ENCODE measurements around the gene ADI1.
"Not testable (repeated sequence)": the region's sequence is repeated elsewhere in the genome, so short reads cannot be mapped to it uniquely, and the experiment has no call there.

The ADI1 gene

DNA sequence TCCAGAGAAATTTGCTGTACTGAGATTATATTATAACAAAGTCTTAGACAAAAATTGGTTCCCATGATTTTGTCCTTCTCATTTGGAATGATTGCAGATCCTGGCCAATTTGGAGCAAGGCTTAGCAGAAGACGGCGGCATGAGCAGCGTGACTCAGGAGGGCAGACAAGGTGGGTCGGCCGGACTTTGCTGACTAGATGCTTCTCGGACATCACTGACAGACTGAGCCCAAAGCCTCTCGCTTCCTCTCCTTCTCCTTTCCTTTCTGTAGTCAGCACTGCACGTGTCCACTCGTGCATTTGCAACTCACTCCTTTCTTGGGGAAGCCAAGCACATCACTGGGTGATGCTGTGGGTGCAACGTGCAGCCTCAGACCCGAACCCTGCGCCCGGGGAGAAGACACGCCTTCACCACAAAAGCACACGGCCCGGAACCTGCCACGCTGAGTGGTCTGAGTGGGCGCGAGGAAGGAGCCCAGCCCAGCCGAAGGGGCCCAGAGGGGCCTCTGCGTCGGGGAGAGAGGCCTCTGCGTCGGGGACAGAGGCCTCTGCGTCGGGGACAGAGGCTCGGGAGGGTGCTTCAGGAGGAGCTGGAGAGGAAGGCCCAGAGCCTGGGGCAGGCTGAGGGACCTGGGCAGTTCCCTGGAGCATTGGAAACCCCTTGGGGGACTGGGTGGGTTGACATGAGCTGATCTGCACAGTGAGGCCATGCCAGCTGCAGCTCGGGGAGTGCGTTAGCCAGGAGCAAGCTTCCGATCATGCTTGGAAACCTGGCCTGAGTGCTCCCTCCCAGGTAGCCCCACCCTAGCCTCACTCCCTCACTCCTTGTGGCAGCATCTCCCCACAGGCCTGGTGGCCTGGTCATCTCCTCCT, 61.6 kb downstream of the ADI1 start:
- H4K20me1 ChIP-seq (ENCODE audit: insufficient read depth): no peaks in the 10 kb centered on the region
- H3K4me3 ChIP-seq (IDR thresholded peaks at IDR 0.05; ENCODE audit: insufficient read depth, low read depth, low read length): no peak overlapping the region
- H2AFZ ChIP-seq (ENCODE audit: low read depth): no peak overlapping the region
- peaks cover 8% of the 10 kb centered on the region for H3K4me1 ChIP-seq (ENCODE audit: low read depth, poor library complexity, severe bottlenecking)
- no peak overlapping the region for H3K27ac ChIP-seq
- TF ChIP-seq, protein P1, sequence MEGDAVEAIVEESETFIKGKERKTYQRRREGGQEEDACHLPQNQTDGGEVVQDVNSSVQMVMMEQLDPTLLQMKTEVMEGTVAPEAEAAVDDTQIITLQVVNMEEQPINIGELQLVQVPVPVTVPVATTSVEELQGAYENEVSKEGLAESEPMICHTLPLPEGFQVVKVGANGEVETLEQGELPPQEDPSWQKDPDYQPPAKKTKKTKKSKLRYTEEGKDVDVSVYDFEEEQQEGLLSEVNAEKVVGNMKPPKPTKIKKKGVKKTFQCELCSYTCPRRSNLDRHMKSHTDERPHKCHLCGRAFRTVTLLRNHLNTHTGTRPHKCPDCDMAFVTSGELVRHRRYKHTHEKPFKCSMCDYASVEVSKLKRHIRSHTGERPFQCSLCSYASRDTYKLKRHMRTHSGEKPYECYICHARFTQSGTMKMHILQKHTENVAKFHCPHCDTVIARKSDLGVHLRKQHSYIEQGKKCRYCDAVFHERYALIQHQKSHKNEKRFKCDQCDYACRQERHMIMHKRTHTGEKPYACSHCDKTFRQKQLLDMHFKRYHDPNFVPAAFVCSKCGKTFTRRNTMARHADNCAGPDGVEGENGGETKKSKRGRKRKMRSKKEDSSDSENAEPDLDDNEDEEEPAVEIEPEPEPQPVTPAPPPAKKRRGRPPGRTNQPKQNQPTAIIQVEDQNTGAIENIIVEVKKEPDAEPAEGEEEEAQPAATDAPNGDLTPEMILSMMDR (conservative IDR thresholded peaks at IDR 0.05; ENCODE audit: low read depth, low read length): no peak
- no peaks in the 10 kb centered on the region for H3K36me3 ChIP-seq (ENCODE audit: insufficient read depth)
- H3K27me3 ChIP-seq (ENCODE audit: insufficient read depth, low read depth): no peaks in the 10 kb centered on the region
- no peaks in the 10 kb centered on the region for H3K79me2 ChIP-seq (ENCODE audit: insufficient read depth, low read depth)
- H3K9ac ChIP-seq: no peak overlapping the region
- no peak overlapping the region for H3K4me2 ChIP-seq

DNA sequence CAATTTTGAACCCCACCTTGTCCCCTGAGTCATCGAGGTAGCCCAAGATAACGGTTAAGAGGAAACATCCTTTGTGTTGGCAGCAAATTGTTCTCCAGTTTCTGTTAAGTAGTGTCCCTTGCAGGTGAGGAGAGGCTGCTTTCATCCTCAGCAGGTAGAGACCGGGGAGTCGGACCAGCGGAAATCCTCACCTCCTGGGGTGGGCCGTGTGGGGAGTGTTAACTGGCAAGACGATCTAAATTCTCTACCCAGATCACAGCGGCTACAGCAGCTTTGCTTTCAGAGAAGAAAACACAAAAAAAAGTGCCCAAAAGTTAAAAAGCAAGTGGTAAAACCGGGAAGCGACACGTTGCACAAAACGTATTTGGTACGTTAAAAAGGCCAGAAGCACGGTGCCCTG, 63.2 kb downstream of the ADI1 start:
- H3K36me3 ChIP-seq (ENCODE audit: insufficient read depth): no peaks in the 10 kb centered on the region
- no peaks in the 10 kb centered on the region for H3K27me3 ChIP-seq (ENCODE audit: insufficient read depth, low read depth)
- no peaks in the 10 kb centered on the region for H3K79me2 ChIP-seq (ENCODE audit: insufficient read depth, low read depth)
- no peaks in the 10 kb centered on the region for H4K20me1 ChIP-seq (ENCODE audit: insufficient read depth)
- H3K4me3 ChIP-seq (IDR thresholded peaks at IDR 0.05; ENCODE audit: insufficient read depth, low read depth, low read length): no peak overlapping the region
- no peak overlapping the region for H3K9ac ChIP-seq
- H3K27ac ChIP-seq: no peak overlapping the region
- H2AFZ ChIP-seq (ENCODE audit: low read depth): no peak overlapping the region
- H3K4me1 ChIP-seq (ENCODE audit: low read depth, poor library complexity, severe bottlenecking): no peaks in the 10 kb centered on the region
- TF ChIP-seq, protein P1 (conservative IDR thresholded peaks at IDR 0.05; ENCODE audit: low read depth, low read length): no peak
- H3K4me2 ChIP-seq: no peak overlapping the region

DNA sequence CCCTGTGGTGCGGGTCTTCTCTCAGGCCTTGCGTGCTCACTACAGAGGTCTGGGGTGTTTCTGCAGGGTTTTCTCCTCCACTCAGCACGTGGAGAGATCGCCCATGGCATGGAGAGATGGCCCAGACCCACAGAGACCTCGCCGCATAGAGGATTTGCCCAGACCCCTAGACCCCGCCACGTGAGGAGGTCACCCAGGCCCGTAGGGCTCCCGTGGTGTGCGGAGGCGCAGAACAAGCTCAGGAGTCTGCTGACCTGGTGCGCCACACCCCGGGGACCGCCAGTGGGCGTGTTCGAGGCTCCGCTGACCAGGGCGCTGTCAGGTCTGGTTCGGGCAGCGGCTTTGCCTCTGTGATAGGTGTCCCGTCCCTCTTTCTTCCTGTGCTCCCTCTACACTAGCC, 64.5 kb downstream of the ADI1 start:
- Histone ChIP-seq H3K9ac (no peak overlapping the region), H3K4me2 (no peak overlapping the region), H3K36me3 (ENCODE audit: insufficient read depth) (no peaks in the 10 kb centered on the region), H3K4me3 (IDR thresholded peaks at IDR 0.05; ENCODE audit: insufficient read depth, low read depth, low read length) (no peak overlapping the region), H2AFZ (ENCODE audit: low read depth) (no peak overlapping the region), H3K79me2 (ENCODE audit: insufficient read depth, low read depth) (no peaks in the 10 kb centered on the region), H4K20me1 (ENCODE audit: insufficient read depth) (no peaks in the 10 kb centered on the region), H3K27me3 (ENCODE audit: insufficient read depth, low read depth) (no peaks in the 10 kb centered on the region), H3K27ac (no peak overlapping the region), H3K4me1 (ENCODE audit: low read depth, poor library complexity, severe bottlenecking) (no peaks in the 10 kb centered on the region)
- TF ChIP-seq, protein P1 (conservative IDR thresholded peaks at IDR 0.05; ENCODE audit: low read depth, low read length): no peak

DNA sequence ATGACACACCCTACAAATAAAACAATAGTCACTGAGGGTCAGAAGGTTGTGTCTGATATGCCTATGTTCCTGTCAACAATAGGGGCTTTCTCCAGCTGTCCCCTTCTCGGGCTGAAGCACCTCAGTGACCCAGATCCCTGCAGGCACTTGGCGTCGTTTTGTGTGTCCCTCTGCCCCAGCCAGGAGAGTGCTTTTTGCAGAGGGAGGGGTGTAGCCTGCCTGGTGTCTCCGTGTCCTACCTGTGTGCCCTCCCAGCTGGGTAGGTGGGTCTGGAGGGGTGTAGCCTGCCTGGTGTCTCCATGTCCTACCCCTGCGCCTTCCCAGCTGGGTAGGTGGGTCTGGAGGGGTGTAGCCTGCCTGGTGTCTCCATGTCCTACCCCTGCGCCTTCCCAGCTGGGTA, 65.3 kb downstream of the ADI1 start:
- not testable (repeated sequence) for H3K27me3 ChIP-seq (ENCODE audit: insufficient read depth, low read depth); H4K20me1 ChIP-seq (ENCODE audit: insufficient read depth); H3K36me3 ChIP-seq (ENCODE audit: insufficient read depth); H3K4me2 ChIP-seq; H3K4me1 ChIP-seq (ENCODE audit: low read depth, poor library complexity, severe bottlenecking); H3K79me2 ChIP-seq (ENCODE audit: insufficient read depth, low read depth); H3K9ac ChIP-seq; H3K27ac ChIP-seq; H3K4me3 ChIP-seq (IDR thresholded peaks at IDR 0.05; ENCODE audit: insufficient read depth, low read depth, low read length); H2AFZ ChIP-seq (ENCODE audit: low read depth)

Data from KMS-11 (cell line).